ENCODE measurements around the gene RPUSD1.
"Not testable (repeated sequence)": the region's sequence is repeated elsewhere in the genome, so short reads cannot be mapped to it uniquely, and the experiment has no call there.

The RPUSD1 gene

GRCh38 chr16:751152-752006 lies 36.8 kb downstream of the RPUSD1 start:
- DNase-seq (ENCODE audit: extremely low read depth in 1 of 2, low read depth in 1 of 2), result no peak

- DNase-seq (ENCODE audit: extremely low read depth in 1 of 2, low read depth in 1 of 2), result no peak
Measured at GRCh38 chr16:750485-750884, 37.7 kb downstream of the RPUSD1 start.

- no peak for DNase-seq (ENCODE audit: extremely low read depth in 1 of 2, low read depth in 1 of 2)
Measured at GRCh38 chr16:749010-749409, 39.2 kb downstream of the RPUSD1 start.

GRCh38 chr16:747978-748746 lies 40.0 kb downstream of the RPUSD1 start:
- no peak for DNase-seq (ENCODE audit: extremely low read depth in 1 of 2, low read depth in 1 of 2)

GRCh38 chr16:746637-747036 lies 41.5 kb downstream of the RPUSD1 start:
- DNase-seq (ENCODE audit: extremely low read depth in 1 of 2, low read depth in 1 of 2), result no peak

- no peak for DNase-seq (ENCODE audit: extremely low read depth in 1 of 2, low read depth in 1 of 2)
Measured at GRCh38 chr16:745739-746138, 42.4 kb downstream of the RPUSD1 start.

GRCh38 chr16:743794-744500 lies 44.2 kb downstream of the RPUSD1 start:
- DNase-seq (ENCODE audit: extremely low read depth in 1 of 2, low read depth in 1 of 2), result no peak

DNA sequence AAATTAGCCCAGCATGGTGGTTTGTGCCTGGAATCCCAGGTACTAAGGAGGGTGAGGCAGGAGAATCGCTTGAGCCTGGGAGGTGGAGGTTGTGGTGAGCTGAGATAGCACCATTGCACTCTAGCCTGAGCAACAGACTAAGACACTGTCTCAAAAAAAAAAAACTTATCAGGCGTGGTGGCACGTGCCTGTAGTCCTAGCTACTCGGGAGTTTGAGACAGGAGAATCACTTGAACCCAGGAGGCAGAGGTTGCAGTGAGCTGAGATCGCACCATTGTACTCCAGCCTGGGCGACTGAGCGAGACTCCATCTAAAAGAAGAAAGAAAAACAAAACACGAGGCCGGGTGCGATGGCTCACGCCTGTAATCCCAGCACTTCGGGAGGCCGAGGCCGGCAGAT lies 45.3 kb downstream of the RPUSD1 start:
- DNase-seq (ENCODE audit: extremely low read depth in 1 of 2, low read depth in 1 of 2), result not testable (repeated sequence)

DNA sequence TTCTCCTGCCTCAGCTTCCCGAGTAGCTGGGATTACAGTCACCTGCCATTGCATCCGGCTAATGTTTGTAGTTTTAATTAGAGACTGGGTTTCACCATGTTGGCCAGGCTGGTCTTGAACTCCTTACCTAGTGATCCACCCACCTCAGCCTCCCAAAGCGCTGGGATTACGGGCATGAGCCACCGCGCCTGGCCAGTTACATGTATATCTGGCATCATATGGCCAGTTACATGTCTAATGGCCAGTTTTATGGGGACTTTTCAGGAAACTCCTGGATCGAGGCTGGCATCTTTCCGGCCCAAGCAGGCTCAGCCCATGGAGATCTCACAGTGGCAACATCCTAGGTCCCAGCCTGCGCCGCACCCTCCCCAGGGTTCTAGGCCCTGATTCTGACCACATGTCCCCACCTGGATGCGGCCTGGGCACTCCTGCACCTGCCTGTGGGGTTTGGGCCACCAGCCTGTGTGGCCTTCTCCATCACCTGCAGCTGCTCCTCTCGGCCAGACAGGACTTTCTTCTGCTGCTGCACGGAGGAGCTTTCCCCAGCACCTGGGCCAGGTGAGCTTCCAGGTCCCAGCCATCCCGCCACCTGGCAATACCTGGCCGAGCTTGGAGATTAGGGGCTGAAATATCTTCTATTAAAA lies 46.1 kb downstream of the RPUSD1 start:
- no peak for DNase-seq (ENCODE audit: extremely low read depth in 1 of 2, low read depth in 1 of 2)

DNA sequence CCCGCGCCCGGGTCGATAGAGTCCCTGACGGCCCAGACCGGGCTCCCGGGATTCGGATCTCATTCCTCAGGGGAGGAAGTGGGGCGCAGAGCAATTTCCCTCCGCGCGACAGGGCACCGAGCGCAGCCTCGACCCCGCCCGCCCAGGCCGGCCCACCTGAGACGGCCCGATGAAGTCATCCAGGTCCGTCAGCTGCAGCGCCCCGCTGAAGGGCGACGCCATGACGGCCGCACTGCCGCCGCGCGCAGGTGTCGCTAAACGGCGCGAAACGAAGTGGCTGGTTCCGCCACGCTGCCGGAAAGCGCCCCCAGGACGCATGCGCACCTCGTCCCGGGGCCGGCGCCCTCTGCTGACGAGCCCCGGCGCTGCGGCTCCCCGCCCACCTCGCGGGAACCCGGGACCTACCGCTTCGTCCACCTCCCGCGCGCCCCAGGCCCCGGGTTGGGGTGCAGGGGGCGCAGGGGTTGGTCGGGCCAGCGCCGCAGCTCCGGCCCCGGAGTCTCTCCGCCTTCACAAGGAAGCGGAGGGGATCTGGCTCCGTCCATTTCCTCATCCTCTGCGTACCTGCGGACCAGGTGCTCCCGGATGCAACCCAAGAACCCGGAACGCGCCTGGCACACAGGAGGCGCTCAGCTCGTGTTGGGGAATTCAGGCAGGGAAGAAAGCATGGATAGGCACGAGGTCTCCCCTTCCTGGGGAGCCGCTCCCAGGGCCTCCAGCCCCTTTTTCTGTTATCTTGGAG lies 47.2 kb downstream of the RPUSD1 start, which contains the start of gene CIAO3:
Gene CIAO3 (minus strand): TSS at position 234 of the 742 bp plus-strand sequence. CDS start 12 bp downstream, at position 222.
- peak; percentile 79 to 91 for DNase-seq (ENCODE audit: extremely low read depth in 1 of 2, low read depth in 1 of 2)

DNA sequence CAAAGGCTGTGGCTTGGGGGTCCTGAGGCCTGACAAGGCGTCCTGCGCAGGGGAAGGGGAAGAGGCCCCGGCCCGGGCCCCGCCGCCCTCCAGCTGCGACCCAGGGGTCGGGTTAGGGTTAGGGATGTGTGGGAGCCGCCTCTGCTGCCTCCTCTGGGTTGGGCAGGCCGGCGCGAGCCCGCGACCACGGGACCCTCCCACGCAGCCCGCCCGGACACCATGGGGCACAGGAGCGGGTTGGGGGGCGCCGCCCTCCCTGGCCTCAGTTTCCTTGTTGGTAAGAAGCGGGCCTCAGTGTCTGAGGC lies 47.8 kb downstream of the RPUSD1 start:
- DNase-seq (ENCODE audit: extremely low read depth in 1 of 2, low read depth in 1 of 2), result no peak

- DNase-seq (ENCODE audit: extremely low read depth in 1 of 2, low read depth in 1 of 2), result no peak
Measured at GRCh38 chr16:739560-740458, 48.4 kb downstream of the RPUSD1 start.

- no peak for DNase-seq (ENCODE audit: extremely low read depth in 1 of 2, low read depth in 1 of 2)
Measured at GRCh38 chr16:736936-737481, 51.2 kb downstream of the RPUSD1 start.

- no peak for DNase-seq (ENCODE audit: extremely low read depth in 1 of 2, low read depth in 1 of 2)
Measured at GRCh38 chr16:735982-736453, 52.2 kb downstream of the RPUSD1 start.

GRCh38 chr16:734981-735881 lies 53.0 kb downstream of the RPUSD1 start:
- no peak for DNase-seq (ENCODE audit: extremely low read depth in 1 of 2, low read depth in 1 of 2)
